NCI-H2107 treated with DMSO at 0.1 percent for 48 hours (cell line): Measurements from ENCODE around the gene IFNG-AS1.

Experiments used
- DNase-seq: peaks from one replicate; lab custom pipeline; 2025; ENCODE audit not compliant: unreplicated experiment; lab: John Stamatoyannopoulos, UW

IFNG-AS1 gene

DNA sequence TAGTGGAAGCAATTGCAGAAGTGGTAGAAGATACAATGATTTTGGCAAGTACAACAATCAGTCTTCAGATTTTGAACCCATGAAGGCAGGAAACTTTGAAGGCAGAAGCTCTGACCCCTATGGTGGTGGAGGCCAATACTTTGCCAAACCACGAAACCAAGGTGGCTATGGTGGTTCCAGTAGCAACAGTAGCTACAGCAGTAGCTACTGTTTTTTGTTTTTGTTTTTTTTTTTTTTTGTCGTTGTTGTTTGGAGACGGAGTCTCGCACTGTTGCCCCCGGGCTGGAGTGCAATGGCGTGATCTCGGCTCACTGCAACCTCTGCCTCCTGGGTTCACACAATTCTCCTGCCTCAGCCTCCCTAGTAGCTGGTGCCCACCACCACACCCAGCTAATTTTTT, 47.4 kb downstream of the IFNG-AS1 start:
- no peak for DNase-seq

DNA sequence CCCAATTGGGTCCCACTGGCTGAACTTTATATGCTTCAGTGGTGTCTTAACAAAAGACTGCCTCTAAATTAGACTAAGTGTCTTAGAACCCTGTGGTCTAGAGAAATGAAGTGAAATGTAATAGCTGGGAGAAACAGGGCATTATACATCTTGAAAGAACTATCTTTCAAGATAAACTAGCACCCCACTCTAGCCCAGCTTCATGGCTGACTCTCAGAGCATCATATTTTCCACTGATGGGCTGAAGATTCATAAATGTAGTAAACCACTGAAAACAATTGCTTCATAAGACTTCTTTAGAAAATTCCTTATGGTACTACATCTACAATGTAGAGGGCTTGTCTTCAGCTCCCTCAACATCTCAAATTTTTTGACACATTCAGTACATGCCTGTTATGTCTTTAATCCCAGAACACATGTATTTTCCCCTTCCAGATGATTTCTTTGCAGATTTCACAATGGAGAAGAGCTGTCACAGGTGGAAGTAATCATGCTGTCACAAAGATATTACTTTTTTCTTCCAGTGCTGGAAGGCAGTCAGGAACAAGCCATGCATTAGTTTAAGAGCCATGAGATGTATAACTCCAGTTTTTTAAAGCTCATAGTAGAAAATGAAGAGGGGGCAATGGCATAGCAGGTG, 48.5 kb downstream of the IFNG-AS1 start:
- DNase-seq, result no peak

DNA sequence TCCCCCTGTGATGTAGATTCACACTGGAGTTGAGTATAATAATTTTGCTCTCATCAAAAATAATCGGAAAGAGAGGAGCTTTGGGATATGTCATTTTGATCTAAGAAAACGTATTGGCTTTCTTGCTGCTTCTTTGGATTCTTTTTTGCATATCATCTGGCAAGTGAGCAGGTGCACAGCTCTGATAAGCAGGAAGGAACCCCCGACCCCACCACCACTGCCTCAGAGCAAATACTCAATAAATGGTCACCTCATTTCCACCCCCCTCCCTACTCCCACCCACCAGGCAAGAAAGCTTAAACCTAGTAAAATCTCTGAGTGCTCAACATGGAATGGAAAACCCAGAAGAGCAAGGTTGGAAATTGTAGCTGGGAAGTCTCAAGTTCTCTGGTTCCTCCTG, 49.4 kb downstream of the IFNG-AS1 start:
- no peak for DNase-seq

DNA sequence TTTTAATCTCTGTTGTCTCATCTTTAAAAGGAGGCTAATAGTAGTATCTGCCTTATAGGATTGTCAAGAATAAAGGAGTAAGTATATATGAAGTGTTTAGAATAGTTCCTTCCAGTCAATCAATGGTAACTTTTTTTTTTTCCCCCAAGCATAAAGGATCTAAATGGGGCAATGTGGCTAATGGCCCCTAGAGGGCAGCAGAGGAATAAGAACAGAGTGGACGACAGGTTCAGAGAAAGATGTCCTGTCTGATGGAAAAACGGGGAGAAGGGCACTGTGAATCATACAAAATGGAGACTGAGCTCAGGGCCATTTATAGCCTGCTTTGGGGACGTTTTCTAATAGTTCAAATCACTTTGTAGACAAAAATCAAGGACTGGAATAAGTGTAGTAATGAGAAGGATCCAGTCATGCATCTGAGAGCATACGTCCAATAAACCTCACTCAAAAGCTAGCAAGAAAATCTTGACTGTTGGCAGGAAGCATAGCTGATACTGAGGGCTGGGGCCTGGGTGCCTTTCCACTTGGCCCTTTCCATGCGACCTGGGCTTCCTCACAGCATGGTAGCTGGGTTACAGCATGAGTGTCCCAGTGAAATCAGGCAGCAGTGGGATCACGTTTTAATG, 51.3 kb downstream of the IFNG-AS1 start:
- DNase-seq, result peak; percentile 93

- DNase-seq, result peak; percentile 84
Observed at GRCh38 chr12:68042212-68042699, 53.0 kb downstream of the IFNG-AS1 start.

GRCh38 chr12:68043435-68043834, 54.2 kb downstream of the IFNG-AS1 start:
- DNase-seq, result no peak

DNA sequence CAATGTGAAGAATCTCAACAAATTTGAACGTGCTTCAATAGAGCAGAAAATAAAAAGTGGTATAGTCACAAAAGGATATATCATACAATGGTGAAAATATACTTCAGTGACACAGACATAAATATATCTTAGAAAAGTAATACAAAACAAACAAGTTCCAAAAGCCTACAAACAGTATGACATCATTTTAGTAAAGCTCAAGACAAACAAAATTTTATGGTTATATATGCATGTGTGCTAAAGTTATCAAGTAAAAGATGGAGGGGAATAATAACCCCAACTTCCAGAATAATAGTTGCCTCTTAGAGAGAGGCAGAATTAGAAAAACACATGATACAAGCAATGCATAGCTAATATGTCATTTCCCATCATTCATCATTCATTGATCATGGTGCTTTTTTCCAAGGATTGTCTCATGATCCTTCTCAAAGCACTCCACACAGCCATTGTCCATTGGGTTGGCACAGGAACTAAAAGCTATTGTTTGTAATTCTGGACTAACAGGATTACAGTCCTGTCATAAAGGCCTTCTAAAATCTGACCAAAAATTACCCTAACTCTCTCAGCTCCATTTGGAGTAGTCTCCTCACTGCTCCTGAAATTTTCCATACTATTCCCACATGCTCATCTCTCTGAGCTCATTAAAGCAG, 59.5 kb downstream of the IFNG-AS1 start:
- no peak for DNase-seq

DNA sequence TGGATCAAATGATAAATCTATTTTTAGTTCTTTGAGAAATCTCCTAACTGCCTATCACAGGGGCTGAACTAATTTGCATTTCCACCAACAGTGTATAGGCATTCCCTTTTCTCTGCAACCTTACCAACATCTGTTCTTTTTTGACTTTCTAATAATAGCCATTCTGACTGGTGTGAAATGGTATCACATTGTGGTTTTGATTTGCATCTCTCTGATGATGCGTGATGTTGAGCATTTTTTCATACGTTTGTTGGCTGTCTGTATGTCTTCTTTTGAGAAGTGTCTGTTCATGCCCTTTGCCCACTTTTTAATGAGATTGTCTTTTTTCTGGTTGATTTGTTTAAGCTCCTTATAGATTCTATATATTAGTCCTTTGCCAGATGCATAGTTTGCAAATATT, 67.1 kb downstream of the IFNG-AS1 start:
- DNase-seq, result no peak

DNA sequence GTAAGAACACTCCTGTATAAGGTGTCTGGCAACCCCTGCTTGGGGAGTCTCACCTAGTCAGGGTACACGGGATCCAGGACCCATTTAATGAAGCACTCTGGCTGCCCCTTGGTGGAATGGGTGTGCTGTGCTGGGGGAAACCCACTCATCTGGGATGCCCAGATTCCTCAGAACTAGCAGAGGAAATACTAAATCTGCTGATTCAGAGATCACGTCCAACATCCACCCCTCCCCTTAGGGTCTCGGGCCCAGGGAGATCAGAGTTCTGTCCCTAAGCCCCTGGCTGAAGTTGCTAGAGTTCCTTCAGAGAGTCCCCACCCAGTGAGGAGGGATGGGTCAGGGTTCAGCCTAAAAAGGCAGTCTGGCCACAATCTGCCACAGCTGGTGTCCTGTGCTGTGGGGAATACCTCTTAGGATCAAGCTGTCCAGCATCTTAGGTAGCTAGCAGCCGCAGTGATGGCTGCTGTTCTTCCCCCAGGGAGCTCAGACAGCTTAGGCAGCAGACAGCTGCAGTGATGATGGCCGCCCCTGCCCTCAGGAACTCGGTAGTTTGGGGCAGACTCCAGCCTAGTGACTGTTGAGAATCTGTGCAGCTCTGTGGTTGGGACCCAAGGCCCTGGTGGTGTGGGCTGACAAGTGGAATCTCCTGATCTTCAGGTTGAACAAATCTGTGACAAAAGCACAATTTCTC, 74.8 kb downstream of the IFNG-AS1 start:
- no peak for DNase-seq

- no peak for DNase-seq
Observed at GRCh38 chr12:68065163-68065562, 75.9 kb downstream of the IFNG-AS1 start.

GRCh38 chr12:68065687-68066086, 76.4 kb downstream of the IFNG-AS1 start:
- no peak for DNase-seq

DNA sequence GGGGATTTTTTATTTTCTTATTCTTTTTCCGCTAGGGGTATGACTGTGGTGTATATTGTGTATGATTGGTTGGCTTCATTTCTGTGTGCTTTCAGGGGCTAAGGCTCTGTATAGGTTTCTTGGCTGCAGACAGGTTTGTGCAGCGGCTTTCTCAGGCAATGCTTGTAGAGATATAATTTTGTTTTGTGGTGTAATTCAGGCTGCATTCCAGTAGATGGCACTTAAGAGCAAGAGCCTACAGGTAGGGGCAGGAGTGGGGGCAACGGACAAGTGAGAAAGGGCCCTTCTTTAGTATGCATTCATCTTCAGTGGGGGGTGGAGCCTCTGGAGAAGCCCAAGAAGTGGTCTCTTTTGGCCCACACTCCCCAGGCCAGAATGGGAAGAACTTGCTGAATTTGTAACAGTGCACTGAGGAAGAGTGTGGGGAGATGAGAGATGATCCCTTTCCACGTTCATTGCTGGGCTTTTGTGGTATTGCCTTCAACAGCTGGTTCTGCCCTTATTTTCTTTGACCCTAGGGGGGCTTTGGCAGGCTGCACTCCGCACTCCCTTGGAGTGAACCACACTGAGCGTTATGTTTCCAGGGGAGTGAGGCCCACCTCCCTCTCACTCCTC, 78.6 kb downstream of the IFNG-AS1 start:
- no peak for DNase-seq

GRCh38 chr12:68069275-68069674, 80.0 kb downstream of the IFNG-AS1 start:
- DNase-seq, result no peak
